HG03575 (cell line): ENCODE results near the gene POSTN.

ENCODE experiments used
- ATAC-seq: cut with Tn5 transposase; IDR thresholded peaks from one replicate; pipeline ENCODE4 v1.9.1; 2021; ENCODE audit not compliant: unreplicated experiment, insufficient number of reproducible peaks, low FRiP score; ENCODE audit errors: extremely low read depth

POSTN gene, protein sequence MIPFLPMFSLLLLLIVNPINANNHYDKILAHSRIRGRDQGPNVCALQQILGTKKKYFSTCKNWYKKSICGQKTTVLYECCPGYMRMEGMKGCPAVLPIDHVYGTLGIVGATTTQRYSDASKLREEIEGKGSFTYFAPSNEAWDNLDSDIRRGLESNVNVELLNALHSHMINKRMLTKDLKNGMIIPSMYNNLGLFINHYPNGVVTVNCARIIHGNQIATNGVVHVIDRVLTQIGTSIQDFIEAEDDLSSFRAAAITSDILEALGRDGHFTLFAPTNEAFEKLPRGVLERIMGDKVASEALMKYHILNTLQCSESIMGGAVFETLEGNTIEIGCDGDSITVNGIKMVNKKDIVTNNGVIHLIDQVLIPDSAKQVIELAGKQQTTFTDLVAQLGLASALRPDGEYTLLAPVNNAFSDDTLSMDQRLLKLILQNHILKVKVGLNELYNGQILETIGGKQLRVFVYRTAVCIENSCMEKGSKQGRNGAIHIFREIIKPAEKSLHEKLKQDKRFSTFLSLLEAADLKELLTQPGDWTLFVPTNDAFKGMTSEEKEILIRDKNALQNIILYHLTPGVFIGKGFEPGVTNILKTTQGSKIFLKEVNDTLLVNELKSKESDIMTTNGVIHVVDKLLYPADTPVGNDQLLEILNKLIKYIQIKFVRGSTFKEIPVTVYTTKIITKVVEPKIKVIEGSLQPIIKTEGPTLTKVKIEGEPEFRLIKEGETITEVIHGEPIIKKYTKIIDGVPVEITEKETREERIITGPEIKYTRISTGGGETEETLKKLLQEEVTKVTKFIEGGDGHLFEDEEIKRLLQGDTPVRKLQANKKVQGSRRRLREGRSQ

DNA sequence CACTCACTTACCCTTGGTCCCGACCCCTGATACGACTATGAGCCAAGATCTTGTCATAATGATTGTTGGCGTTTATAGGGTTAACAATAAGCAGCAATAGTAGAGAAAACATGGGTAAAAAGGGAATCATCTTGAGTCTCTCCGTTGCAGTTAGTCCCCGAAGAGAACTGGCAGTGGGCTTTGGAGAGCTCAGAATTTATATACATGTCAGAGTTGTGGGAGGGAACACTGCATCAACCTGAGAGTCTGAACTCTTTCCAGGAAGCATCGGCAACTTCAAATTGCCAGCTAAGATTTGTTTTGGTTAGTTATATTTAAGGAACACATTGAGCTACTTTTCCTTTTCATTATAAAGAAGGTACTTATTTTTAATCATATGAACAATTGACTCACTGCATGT is at the start of gene POSTN:
POSTN (minus strand) TSS at position 172 of the 400 bp plus-strand sequence; CDS start at position 130, 42 bp downstream.
- no peak for ATAC-seq

DNA sequence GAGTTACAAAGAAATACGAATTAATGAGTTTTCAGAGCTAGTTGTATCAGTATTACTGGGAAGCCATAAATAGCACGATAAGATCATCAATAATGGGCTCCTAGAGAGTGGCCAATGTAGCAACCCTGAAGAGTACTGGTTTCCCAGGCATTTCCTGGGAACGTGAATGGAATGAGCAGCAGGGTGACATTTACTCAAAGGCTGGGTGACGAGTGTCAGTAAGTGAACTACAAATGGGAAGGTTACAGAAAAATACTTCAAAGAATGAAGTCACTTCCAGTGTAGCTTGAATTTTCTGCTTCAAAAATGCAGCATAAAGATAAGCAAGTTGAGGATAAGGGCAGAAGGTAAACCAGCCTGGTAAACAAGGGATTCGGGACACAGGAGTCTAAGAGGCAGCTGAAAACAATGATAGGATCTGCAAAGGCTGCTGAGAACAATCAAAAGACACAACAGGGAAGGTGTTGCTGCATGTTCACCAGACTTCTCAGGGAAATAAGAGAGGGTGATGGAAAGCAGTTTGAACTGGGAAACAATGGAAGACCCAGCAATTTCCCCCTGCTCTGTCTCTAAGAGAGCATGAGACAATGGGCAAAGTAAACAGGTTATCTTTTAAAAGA is 48.6 kb upstream of the POSTN start:
- no peak for ATAC-seq

DNA sequence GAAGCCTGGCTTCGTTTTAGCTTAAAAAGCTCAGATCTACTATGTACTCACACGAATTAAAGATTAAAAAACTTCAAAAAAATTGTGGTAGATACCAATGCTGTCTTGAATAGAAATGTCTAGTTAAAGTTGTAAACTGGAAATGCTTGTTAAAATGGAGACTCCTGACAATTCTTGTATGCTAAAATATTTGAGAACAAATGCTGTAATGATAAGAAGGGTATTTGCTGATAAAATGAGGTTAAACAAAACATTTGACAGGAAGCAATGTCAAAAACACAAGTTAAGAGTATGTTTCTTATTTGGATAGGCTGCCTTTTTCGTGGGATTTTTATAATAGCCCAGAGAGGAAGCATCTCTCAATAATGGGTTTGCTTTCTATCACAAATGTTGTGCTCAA is 48.0 kb upstream of the POSTN start:
- no peak for ATAC-seq

DNA sequence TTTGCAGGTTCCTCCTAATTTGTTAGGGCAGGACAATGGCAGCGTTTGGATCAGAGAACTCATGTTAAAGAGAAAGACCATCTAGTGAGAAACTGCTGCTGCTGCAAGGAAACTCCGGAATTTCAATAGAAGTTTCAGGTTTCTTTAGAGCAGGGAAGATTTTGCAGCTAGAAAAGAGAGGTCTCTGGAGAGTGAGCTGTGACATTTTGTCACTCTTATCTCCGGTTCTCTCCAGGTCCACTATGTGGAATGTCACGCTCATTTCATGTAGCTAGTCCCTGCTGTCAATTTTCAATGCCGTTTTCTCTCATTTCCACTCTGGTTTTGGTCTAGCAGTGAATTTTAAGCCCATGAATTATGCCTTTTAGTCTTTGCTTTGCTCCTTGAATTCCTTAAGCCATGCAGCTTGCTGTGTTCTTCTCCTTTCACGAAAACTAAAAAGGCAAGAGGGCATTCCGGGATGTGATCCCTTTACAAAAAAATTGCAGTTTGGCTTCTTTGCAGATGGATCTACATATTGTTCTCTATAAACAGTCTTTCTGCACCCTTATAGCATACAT is 46.7 kb upstream of the POSTN start:
- ATAC-seq: no peak

DNA sequence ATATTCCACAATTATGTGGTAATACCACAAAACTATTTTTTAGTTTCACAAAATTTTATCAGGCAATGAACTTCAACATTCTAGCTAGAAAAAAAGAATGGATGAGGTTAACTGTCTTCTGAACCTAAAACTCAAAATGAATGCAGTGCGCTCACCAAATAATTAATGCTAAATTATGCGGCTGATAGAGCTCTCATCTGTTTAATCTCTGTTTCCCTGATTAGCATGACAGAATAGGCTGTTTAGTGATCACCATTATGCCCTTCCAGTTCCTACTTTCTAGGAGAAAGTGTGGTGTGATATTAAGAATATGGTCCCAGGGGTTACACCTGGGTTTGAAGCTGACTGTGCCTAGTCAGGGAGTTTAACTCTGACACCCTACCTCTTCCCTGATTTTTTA is 42.8 kb upstream of the POSTN start:
- no peak for ATAC-seq

DNA sequence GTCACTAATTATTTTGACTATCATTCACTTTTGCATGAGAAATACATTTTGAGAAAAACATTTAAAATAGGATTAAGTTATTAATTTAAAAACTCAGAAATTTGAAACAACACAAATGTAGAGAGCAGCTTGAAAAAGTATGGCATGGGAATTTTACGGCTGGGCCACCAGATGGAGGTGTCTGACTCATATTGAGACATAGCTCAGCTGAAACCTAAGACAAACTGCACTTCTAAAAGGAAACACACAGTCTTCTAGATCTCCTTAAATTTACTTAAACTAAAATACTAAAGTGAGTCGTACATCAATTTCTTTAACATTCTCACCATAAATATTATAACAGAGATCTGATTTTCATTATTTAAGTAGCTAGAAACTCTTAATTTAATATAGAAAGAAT is 41.9 kb upstream of the POSTN start:
- no peak for ATAC-seq

DNA sequence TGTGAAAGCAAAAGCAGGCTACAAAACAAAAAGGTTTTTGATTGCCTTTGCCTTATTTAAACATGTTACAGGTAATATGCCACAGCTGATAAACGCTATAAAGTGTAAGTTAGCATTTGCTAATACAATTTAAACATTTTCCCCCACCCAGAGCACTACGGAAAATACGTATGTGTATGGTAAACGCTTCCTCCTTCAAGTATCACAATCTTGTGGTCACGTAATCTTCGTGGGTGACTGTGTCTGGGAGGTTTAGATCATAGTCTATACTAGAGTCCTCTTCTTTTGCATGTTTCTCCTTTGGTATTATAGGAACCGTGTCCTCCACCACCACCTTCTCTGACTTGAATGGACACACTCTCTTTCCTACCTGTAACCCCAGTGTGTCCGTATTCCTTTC is 38.1 kb upstream of the POSTN start:
- no peak for ATAC-seq

DNA sequence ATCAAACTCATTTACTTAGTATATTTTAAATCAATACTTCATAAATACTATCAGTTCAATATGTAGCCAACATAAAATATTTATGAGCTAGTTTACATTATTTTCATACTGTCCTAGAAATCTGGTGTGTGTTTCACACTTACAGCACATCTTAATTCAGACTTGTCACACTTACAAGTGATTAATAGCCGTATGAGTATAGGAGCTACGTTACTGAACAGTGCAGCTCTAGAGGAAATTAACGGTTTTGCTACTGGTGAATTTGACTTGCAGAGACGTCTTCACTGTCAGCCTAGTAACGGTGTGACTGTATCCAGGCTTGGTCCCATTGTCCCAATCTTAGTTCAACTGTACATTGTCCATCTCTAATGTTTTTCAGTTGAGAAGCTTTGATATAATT is 33.7 kb upstream of the POSTN start:
- ATAC-seq: no peak

DNA sequence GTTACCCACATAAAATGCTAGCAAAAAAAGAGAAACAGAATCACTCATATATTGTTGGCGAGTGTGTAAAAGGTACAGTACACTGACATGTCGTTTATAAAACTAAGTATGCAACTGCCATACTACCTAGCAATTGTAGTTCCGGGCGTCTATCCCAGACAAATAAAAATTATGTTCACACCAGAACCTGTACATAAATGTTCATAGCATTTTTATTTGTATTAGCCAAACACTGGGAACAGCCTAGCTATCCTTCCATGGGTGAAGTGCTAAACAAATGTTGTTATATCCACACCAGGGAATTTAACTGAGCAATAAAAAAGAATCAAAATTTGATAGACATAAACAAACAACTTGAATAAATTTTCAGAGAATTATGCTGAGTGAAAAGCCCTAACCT is 28.9 kb upstream of the POSTN start:
- ATAC-seq: no peak

DNA sequence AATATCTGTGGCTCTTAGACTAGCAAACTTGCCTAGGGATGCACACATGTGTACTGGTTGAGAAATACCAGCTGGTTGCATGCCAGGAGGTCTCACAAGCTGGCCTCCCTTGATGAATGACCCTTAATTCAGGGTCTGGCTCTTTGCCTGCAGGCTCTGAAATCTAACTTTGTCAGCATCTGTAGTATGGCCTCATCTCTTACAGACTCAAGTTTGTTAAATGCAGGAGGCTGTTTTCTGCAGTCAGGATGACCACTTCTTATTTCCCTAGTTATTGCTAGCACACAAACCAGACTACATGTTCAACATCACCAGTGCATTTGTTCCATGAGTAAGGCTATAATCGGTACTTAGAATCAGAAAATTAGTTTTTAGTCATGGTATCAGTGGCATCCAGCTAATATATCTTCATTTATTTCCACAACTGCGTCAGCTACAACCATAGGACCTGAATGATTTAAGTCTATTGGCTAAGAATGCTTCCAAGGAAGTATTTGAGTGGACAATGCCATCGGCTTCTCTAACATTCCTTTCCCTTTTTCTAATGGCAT is 23.3 kb upstream of the POSTN start:
- ATAC-seq: no peak

DNA sequence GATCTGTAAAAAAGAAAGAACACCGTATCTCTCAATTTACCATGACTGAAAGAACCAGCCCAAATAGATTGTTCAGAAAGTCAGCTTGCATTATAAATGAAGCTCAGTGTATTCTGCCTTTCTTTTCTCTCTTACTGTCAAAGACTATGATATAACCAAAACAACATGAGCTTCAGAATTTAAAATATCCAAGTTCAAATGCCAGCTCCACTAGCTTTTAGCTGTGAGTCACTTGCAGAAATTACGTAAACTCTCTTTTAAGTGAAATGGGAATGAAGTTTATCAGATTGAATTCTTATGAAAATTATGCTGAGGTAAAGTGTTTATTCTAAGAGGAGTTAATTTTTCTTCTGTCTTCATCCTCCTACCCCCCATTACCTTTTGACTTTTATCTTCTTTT is 20.0 kb upstream of the POSTN start:
- no peak for ATAC-seq

DNA sequence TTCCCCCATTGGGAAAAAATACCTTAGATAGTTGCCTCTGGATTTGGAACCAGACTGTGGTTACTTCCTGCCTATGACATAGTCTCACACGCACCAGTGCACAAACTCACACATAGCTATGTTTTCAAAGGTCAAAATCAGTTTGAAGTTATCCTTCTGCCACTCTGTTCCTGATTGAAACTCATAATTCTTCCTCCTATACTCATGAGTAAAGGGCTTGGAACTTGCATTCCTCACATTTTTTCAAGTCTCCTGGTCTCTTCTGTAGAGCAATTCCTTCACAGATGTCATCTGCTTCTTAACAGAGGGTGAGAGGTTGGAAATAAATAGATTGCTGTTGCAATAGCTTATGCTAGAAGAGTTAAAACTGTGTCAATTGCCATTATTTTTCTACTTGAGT is 18.6 kb upstream of the POSTN start:
- no peak for ATAC-seq

DNA sequence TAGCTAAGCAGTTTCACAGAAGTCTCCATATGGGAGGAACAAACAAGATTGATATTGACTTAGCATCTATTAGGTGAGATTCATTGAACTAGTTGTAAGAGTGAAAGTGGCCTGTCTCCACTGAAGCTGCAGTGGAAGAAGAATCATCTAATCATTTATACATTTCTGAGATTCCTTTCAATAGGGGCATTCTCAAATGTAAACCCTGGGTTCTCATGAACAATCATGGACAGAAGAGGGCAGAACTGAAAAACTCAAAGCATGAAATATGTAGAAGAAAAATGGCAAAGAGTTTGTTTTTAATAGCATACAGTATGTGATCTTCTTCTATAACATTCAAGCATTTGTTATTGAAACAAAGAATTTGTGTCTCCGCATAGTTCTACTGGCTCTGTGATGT is 17.6 kb upstream of the POSTN start:
- no peak for ATAC-seq

DNA sequence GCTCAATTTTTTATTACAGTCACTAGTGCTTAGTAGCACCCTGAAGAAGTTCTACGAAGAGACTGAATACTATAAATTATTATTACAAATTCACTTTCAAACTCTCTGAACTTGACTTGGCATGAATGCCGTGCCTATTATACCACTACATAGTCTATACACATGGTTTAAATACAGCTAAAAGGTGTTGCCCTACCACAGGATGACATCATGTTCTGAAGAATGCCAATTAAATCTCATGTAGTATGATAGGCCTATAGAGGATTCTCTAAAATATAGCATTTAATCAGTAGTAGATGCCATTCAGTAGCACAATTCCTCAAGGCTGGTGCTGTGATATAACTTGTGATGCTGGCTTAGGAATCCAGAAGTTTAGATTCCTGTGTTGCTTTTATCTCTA is 16.7 kb upstream of the POSTN start:
- no peak for ATAC-seq

DNA sequence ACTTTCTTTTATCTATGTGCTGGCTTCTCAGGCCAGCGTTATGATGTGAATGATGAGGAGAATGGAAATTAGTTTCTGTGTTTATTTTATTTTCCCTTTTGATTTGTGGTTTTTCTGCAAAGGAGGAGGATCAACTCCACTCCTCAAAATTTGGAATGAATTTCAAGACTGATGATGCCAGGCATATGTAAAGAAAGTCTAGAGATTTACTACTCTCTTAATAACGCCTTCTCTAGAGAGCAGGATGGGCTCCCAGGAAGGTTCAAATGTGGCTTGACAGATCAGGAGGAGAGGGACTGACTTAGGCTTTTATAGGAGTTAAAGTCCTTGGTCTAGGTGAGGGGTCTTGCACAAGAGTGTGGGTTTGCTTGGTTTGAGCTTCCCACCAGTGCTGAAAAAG is 15.1 kb upstream of the POSTN start:
- ATAC-seq: no peak

DNA sequence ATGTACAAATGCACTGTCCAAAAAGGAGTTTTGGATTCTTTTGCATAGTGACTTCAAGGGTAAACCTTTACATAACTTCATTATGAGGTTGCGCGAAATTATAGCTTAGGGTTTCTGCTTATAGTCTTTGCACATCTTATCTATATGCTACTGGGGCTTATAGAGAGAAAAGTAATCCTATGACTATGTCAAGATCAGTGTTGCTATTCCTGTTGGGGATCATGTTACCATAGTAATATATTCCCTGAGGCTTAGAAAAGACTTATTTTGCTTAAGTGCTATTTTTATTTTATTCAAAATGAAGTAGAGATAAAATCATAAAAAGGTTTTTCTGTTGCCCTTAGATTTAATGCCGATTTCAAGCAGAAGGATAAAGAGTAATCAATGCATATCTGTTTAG is 14.7 kb upstream of the POSTN start:
- no peak for ATAC-seq

DNA sequence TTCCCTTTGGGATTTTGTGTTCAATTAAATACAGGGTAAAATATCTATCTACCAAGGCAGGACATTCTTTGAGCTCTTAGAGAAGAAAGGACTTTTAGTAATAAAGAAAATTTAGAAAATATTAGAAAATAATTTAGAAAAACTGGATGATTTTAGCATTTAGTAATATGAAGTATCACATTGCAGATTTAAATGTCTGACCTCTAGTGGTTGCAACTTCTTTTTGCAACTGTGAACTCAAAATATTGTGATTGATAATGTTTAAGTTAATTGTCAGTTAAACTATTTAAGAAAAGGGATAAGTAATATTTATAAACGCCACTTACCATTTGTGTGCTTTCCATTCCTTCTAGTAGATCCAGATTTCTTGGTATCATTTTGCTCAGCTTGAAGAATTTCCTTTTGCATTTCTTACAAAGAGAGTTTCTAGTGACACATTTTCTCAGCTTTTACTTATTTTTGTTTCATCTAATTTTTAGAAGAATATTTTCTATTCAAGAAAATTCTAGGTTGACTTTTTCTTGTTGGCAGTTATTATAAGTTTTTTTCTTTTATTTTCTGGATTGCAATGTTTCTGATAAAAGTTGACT is 10.3 kb upstream of the POSTN start:
- no peak for ATAC-seq

DNA sequence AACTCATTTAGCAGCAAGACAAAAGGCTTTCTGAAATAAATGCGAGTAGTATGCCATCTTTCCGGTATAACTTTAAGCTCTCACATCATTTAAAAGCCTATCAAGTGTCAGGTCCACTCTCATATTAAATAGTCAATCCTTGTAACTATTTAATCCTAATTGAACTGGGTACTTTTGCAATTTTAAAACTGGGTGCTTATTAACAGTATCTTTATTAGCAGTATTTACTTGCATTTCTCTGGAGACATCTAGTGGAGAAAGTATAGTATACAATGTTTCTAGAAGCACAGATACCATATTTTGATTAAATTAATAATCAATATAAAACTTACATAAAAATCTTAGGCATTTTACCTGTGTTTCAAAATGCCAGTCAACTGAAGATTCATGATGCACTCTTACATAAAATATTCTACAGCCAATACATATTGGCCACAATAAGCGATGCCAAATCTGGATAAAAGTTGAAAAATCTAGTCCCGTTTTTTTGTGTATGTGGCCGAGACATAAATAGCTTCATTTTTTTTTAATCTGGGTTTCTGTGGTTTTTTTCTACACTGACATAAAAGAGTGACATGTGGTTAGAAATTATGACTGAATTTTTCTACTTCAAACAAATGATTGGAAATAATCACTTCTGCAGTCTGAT is 4.3 kb upstream of the POSTN start:
- no peak for ATAC-seq
